Stimulated activated CD4-positive, alpha-beta T cell treated with anti-CD3 and anti-CD28 coated beads, Interleukin-1b, Interleukin-23, amount 100 ng/mL, for 4 hours (primary cell): Measurements from ENCODE around the gene NOL4.

Experiments
- DNase-seq, 2 donors: peaks; one replicate each; pipeline ENCODE4 v3.0.0-alpha.2; 2020; ENCODE audit warnings: low read depth in 2 of 2

The NOL4 gene

DNA sequence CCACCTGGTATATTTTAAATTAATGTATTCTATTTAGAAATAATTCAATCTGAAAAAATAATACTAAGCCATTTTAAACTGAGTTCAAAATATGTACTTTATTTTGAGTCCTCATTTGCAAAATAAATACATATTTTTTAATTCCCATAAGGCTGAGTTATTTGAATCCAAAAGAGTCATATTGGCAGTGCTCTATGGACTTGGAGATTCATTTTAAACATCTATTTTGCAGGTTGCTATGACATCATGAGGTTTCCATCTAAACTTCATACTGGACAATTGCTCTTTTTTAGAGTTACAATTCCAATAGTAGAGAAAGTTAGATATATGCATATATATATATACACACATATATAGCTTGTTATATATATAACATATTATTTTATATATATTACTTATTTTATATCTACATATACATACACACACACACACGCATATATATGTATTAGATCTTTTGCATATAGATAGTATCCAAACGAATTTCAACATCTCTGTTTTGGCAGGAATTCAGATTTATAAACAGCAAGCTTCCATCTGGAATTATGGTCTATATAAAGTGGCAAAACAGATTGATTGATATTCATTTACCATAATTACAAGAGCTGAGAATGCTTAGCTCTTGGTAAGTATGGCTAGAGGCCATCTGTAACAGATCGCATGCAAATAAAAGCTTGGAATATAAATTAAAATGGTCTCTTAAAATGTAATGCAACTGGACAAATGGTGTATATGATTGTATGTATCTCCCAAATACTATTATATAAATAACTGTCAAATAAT is 34.9 kb downstream of the NOL4 start:
- no peak for DNase-seq
